HFF-Myc (cell line): ENCODE results near the gene TCEA2.

ENCODE experiments used
- DNase-seq: peaks from one replicate; pipeline ENCODE4 v3.0.0-alpha.2; 2011; ENCODE audit warnings: low read depth; ENCODE audit errors: extremely low read depth
- H3K4me3 ChIP-seq: replicated peaks from 2 replicates; pipeline ENCODE4 v1.5.1; 2011; ENCODE audit warnings: low read depth, mild to moderate bottlenecking, control low read depth, low read length
- TF ChIP-seq, protein P1 (sequence below): IDR thresholded peaks from 2 replicates; pipeline ENCODE4 v1.5.1; 2012; ENCODE audit warnings: mild to moderate bottlenecking, low read depth, low read length, control low read depth; ENCODE audit errors: missing control alignments

TCEA2 gene

DNA sequence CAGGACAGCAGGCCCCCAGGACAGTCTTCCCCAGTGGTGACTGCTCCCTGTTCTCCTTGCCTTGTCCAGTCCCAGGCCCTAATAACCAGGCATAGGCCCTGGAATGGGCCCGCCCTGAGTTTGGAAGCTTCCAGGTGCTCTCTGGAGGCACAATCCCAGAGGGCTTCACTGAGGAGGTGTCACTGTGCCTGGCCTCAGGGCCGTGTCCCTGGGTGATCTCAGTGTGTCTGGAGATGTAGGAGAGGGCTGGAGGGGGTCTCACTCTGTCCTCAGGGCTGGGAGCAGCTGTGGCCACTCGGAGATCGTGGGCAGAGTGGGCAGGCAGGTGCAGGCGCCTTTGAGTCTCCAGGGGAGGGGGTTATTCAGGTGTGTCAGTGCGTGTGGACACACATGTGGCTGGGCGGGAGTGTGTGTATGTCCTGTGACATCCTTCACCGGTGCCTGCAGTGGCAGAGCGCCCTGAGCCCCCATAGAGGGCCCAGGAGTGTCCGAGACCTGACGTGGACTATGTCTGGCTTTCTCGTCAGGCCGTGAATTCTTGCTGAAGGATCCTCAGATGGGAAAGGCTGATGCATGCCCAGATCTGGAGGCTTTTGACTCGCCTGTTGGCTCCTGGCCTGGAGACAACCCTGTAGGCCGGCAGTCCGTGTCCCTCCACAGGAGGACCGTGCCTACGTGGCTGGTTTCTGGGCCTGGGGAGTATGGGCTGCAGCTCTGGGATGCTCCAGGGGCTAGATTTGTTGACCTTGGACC is 49.9 kb downstream of the TCEA2 start:
- no peak overlapping the region for H3K4me3 ChIP-seq
- no peak for DNase-seq
- TF ChIP-seq, protein P1, sequence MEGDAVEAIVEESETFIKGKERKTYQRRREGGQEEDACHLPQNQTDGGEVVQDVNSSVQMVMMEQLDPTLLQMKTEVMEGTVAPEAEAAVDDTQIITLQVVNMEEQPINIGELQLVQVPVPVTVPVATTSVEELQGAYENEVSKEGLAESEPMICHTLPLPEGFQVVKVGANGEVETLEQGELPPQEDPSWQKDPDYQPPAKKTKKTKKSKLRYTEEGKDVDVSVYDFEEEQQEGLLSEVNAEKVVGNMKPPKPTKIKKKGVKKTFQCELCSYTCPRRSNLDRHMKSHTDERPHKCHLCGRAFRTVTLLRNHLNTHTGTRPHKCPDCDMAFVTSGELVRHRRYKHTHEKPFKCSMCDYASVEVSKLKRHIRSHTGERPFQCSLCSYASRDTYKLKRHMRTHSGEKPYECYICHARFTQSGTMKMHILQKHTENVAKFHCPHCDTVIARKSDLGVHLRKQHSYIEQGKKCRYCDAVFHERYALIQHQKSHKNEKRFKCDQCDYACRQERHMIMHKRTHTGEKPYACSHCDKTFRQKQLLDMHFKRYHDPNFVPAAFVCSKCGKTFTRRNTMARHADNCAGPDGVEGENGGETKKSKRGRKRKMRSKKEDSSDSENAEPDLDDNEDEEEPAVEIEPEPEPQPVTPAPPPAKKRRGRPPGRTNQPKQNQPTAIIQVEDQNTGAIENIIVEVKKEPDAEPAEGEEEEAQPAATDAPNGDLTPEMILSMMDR, result no peak

DNA sequence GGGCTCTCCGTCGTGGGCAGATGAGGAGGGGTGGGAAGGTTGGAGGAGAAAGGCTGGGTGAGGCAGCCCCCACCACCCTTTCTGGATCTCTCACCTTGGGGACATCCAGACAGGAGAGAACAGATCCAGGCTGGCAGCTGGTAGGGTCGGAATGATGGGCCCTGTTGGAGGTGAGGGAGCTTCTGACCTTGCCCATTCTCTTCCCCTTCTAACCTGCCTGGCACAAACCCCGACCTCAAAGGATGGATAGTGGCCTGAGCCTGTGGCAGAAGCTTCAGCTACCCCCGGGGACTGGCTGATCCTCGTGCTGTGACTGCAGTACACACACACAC is 50.4 kb downstream of the TCEA2 start:
- H3K4me3 ChIP-seq, result no peak overlapping the region
- DNase-seq, result no peak
- TF ChIP-seq, protein P1, result no peak

DNA sequence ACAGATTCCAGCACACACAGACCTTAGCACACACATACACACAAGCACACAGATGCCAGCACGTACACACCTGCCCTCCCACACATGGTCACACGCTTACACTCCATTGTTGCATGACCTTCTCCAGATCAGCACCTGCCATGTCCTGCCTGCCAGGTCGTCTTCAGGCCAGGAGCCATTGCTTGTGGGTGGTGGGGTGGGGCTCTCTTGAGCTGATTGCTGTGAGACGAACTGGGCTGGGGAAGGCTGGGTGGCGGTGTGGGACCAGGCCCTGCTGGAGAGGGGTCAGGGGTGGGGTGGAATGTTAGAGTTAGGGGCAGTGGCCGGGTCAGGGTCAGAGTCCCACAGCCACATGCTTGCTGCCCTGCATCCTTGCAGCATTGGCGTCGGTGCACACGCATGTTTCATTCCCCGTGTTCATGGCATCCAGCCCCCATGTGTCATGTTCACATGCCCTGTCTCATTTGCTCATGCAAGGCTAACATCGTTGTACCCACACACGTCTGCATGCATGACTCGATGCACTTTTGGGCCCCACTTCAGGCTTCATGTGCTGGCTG is 50.9 kb downstream of the TCEA2 start:
- TF ChIP-seq, protein P1, result no peak
- DNase-seq, result no peak
- H3K4me3 ChIP-seq, result no peak overlapping the region

DNA sequence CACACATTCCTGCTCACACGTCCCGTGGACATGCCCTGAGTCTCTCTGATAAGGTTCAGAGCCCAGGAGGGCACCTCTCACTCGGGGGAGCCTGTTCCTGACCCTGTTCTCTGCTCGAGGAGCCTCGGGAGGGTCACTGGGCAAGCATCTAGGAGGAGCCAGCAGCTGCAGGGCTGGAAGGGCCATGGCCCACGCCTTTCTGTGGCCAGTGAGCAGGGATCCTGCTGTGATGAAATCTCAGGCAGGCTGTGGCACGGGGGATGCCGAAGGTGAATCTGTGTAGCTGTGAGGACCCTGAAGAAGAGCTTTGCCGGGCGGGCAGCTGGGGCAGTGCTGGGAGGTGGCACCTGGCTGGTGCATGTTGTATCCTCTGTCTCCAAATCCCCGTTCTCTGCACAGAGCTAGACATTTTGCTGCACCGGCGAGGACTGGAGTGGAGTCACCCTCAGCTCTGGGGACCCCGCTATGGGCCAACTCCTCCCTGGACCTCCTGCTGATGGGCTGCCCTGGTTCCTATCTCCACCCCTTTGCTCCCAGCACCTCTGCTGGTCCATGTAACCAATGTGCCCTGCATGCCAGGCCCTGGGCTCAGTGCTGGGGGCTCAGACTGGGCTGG is 51.5 kb downstream of the TCEA2 start:
- DNase-seq, result no peak
- TF ChIP-seq, protein P1, result no peak
- H3K4me3 ChIP-seq, result no peak overlapping the region

DNA sequence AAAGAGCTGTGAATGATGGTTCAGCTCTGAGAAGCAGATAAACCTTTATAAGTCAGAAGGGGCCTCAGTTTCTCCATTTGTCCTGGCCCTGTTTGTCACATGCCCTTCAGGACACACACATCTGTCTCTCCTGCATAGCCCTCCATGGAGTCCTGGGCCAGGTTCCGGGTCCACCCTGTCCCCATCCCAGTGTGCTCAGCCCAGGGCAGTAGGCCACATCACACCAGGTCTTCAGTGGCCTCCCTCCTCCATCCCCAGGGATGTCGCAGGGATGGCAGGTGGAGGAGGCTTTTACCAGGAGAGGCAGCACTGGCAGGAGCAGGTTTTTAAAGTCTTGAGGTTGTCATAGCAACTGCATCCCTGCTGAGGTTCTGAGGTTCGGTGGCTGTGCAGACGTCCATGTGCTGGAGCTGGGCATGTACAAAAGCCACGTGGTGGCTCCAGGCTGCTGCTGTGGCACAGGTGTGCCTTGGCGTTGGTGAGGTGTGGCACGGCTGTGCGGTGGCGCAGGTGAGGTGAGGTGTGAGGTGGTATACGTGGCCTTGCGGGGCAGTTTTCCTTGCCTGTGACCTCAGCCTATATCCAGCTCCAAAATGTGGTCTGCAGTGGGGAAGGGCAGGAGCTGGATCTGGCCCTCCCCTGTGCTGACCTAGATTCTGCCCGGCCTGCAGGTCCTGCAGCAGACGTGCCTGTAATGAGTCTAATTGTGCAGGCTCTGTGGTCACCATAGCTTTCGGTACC is 52.3 kb downstream of the TCEA2 start:
- H3K4me3 ChIP-seq, result no peak overlapping the region
- no peak for DNase-seq

DNA sequence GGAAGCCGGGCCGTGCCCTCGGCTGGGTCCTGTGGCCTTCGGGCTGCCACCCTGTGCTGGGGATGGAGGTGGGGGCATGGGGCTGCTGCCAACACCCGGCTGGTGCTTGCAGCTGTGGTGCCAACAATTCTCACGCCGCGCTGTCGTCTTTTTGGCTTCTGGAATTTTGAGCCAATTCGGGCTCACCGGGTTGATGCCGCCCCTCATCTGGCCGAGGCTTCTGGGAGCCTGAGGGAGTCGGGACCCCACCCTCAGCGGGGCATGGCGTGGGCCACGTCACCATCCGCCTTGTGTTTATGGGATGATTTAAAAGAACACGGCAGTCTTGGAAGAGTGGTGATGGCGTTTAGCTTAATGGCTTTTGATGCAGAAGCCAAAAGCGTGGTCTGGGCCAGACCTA is 53.0 kb downstream of the TCEA2 start:
- TF ChIP-seq, protein P1, result no peak
- no peak overlapping the region for H3K4me3 ChIP-seq
- no peak for DNase-seq

More for the DNA sequence above, 52.3 kb downstream of the TCEA2 start:
- TF ChIP-seq, protein P1, result no peak
